OCI-LY3 (cell line): ENCODE results near the gene TRIM71.
"Not testable (repeated sequence)": the region's sequence is repeated elsewhere in the genome, so short reads cannot be mapped to it uniquely, and the experiment has no call there.

ENCODE experiments used
- CTCF ChIP-seq: fragments of 200-600, 300-600 bp; sonication (generic); IDR thresholded peaks from 2 replicates; pipeline ENCODE4 v1.5.1; 2014; ENCODE audit warnings: antibody characterized with exemption, low read length, low read depth
- EZH2phosphoT487 ChIP-seq: fragments of 200-600 bp; shearing (Covaris generic); IDR thresholded peaks from 2 replicates; pipeline ENCODE4 v1.6.1; 2018; ENCODE audit warnings: antibody characterized with exemption, mixed run types, low read depth

DNA sequence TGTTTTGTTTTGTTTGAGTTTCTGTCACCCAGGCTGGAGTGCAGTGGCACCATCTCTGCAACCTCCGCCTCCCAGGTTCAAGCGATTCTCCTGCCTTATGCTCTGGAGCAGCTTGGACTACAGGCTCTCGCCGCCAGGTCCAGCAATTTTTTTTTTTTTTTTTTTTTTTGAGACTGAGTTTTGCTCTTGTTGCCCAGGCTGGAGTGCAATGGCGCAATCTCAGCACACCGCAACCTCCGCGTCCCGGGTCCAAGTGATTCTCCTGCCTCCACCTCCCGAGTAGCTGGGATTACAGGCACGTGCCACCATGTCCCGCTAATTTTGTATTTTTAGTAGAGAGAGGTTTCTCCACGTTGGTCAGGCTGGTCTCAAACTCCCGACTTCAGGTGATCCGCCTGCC is 29.2 kb downstream of the TRIM71 start:
- TF ChIP-seq CTCF, EZH2phosphoT487: not testable (repeated sequence)
